Muscle of leg (tissue), 11 donors: ENCODE measurements around the gene FBH1. TPM values are rescaled to one million over a fixed set of nuclear protein-coding genes. Genes with fewer than 3 reads are reported as not detected.

Experiments used
- DNase-seq: peaks from one replicate; pipeline ENCODE4 v3.0.0; 2013
- H3K27ac ChIP-seq: one replicate; pipeline ENCODE4 v1.5.1; 2013; ENCODE audit warnings: mild to moderate bottlenecking, low read length, control low read depth
- H3K27me3 ChIP-seq: one replicate; pipeline ENCODE4 v1.6.1; 2013; ENCODE audit warnings: low read length; ENCODE audit not compliant: control insufficient read depth, insufficient read depth
- H3K36me3 ChIP-seq: one replicate; pipeline ENCODE4 v1.6.1; 2013; ENCODE audit warnings: low read length; ENCODE audit not compliant: control insufficient read depth, insufficient read depth
- H3K4me1 ChIP-seq: one replicate; pipeline ENCODE4 v1.6.1; 2013; ENCODE audit warnings: low read length; ENCODE audit not compliant: control insufficient read depth, insufficient read depth
- H3K4me3 ChIP-seq: one replicate; pipeline ENCODE4 v1.5.1; 2013; ENCODE audit warnings: low read length, control low read depth
- H3K9me3 ChIP-seq: replicated peaks from 2 replicates; pipeline ENCODE4 v1.6.1; 2013; ENCODE audit warnings: low read depth, low read length; ENCODE audit not compliant: control insufficient read depth
- WGBS: methylation state at CpG from one replicate; pipeline ENCODE4 v1.1.5; 2013; ENCODE audit warnings: missing lambda C conversion rate; ENCODE audit not compliant: insufficient coverage; 5-methylcytosine and 5-hydroxymethylcytosine counted together
- polyA plus RNA-seq, 8 donors: library from polyadenylated mRNA; unstranded; fragments of 120-200 nt; gene quantifications; one replicate each; pipeline versions ENCODE4 v1.2.1 to v1.2.3, GENCODE V29; 2013; ENCODE audit warnings: inconsistent platforms in 1 of 8, low replicate concordance in 1 of 8; ENCODE audit not compliant: insufficient read length in 8 of 8, insufficient read depth in 1 of 8
- total RNA-seq: library from RNA; stranded (reverse); fragments of 120-200 nt; gene quantifications from one replicate; pipeline ENCODE4 v1.2.4, GENCODE V29; 2013

The FBH1 gene
- total and polyA plus RNA-seq, 9 donors: 45.8 to 57.7 (median 53.5) TPM

DNA sequence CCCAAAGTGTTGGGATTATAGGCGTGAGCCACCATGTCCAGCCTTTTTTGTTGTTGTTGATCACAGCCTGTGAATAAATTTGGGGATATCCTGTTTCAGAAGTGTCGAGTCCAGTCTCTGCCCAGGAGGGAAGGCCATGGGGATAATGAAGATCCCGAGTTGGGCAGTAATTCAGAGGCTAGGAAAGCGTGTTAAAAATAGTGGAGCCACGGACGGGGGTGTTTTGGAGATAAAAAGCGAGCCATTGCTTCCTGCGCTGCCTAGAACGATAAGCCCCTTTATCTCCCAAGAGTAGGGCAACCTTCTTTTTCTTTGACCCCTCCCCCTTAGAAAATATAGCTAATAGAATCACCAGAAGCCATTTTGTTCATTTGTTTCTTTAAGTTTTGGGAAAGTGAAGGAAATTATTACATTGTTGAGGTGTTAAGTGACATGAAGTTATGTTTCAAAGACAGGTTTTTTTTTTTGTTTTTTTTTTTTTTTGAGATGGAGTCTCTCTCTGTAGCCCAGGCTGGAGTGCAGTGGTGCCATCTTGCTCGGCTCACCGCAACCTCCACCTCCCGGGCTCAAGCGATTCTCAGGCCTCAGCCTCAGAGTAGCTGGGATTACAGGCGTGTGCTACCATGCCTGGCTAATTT lies 44.0 kb downstream of the FBH1 start:
- WGBS: 96% methylated on average over 5 of the region's 14 CpGs
- Histone ChIP-seq H3K27ac (no peak overlapping the region), H3K36me3 (peaks cover 70% of the 10 kb centered on the region), H3K9me3 (no peaks in the 10 kb centered on the region), H3K27me3 (no peaks in the 10 kb centered on the region), H3K4me1 (no peaks in the 10 kb centered on the region), H3K4me3 (no peak overlapping the region)
- no peak for DNase-seq

DNA sequence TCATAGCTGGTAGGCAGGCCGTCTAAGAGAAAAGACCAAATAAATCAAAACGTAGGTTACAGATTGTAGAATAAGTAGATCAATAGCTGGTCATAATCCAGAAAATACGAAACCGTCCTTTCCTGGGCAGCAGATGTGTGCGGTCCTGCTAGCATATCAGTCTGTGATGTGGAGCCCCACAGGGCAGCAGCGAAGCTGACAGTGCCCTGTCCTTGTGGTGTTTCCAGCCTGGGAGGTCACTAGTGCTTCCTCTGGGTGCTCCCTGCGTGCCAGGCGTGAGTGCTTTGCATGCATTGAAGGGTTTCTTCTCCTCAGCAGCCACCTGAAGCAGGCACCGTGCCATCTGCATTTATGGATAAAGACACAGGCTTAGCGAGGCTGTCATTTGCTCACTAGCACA lies 45.6 kb downstream of the FBH1 start:
- H3K9me3 ChIP-seq: no peaks in the 10 kb centered on the region
- 90% methylated on average over 9 of the region's 10 CpGs for WGBS
- no peak overlapping the region for H3K27ac ChIP-seq
- H3K36me3 ChIP-seq: peaks cover 56% of the 10 kb centered on the region
- no peaks in the 10 kb centered on the region for H3K27me3 ChIP-seq
- DNase-seq: no peak
- no peaks in the 10 kb centered on the region for H3K4me1 ChIP-seq
- no peak overlapping the region for H3K4me3 ChIP-seq

- H3K4me3 ChIP-seq: no peak overlapping the region
- H3K27ac ChIP-seq: no peak overlapping the region
- no peak for DNase-seq
- H3K36me3 ChIP-seq: peaks cover 55% of the 10 kb centered on the region
- 87% methylated on average over 15 of the region's 18 CpGs for WGBS
- no peaks in the 10 kb centered on the region for H3K9me3 ChIP-seq
- H3K4me1 ChIP-seq: peaks cover 9% of the 10 kb centered on the region
- H3K27me3 ChIP-seq: no peaks in the 10 kb centered on the region
Observed at GRCh38 chr10:5937016-5937415, 47.0 kb downstream of the FBH1 start.

- 86% methylated on average over 12 of the region's 12 CpGs for WGBS
- peaks cover 17% of the 10 kb centered on the region for H3K4me1 ChIP-seq
- no peak overlapping the region for H3K27ac ChIP-seq
- peaks cover 47% of the 10 kb centered on the region for H3K36me3 ChIP-seq
- no peaks in the 10 kb centered on the region for H3K9me3 ChIP-seq
- no peak for DNase-seq
- H3K4me3 ChIP-seq: no peak overlapping the region
- no peaks in the 10 kb centered on the region for H3K27me3 ChIP-seq
Observed at GRCh38 chr10:5938291-5938690, 48.2 kb downstream of the FBH1 start.

DNA sequence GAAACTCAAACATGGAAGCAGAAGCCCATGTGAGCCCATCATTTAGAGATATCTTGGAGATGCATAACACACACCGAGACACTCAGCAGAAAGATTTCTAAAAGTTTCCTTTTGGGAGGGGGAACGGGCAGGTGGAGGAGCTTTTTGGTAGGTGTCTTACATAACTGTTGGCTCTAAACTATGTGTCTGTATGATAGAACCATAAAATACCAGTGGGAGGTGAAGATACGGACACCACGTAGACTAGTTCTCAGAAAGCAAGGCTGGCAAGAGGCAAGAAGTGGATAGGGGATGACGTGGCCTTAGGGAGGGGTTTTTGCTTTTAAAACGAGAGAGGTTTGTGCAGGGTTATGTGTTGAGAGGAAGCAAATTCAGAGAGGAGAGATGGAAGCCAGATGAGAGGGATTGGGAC lies 50.8 kb downstream of the FBH1 start:
- Histone ChIP-seq H3K9me3 (no peaks in the 10 kb centered on the region), H3K4me1 (peaks cover 40% of the 10 kb centered on the region), H3K36me3 (peaks cover 33% of the 10 kb centered on the region), H3K4me3 (no peak overlapping the region), H3K27ac (no peak overlapping the region), H3K27me3 (no peaks in the 10 kb centered on the region)
- DNase-seq: no peak
- WGBS: 55% methylated on average over 4 of the region's 6 CpGs

- H3K27ac ChIP-seq: peak overlapping the region; percentile 99
- DNase-seq: peak; percentile 18
- H3K36me3 ChIP-seq: peaks cover 25% of the 10 kb centered on the region
- H3K27me3 ChIP-seq: no peaks in the 10 kb centered on the region
- WGBS: 49% methylated on average over 3 of the region's 7 CpGs
- H3K4me3 ChIP-seq: no peak overlapping the region
- peaks cover 48% of the 10 kb centered on the region for H3K4me1 ChIP-seq
- H3K9me3 ChIP-seq: no peaks in the 10 kb centered on the region
Observed at GRCh38 chr10:5941579-5941978, 51.5 kb downstream of the FBH1 start.

DNA sequence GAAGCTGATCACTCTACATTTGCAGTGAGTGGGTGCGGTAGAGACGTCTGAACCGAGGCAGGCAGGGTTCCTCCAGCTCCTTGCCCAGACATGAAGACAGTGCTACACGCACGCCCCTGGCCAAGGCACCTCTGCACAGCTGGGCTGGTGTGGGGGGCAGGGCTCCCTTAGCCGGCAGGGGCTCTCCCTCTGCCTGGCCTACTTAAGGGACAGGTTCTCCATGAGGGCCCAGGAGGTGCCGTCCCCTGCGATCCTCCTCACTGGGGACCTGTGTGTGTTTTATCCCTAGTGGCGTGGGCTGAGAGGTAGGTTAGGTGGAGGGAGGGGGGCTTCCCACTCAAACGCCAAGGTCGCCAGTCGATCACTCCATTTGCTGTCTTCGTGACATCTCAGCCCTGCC lies 52.0 kb downstream of the FBH1 start:
- DNase-seq: no peak
- peaks cover 52% of the 10 kb centered on the region for H3K4me1 ChIP-seq
- H3K36me3 ChIP-seq: peaks cover 21% of the 10 kb centered on the region
- WGBS: 85% methylated on average over 9 of the region's 13 CpGs
- no peaks in the 10 kb centered on the region for H3K27me3 ChIP-seq
- H3K9me3 ChIP-seq: no peaks in the 10 kb centered on the region
- no peak overlapping the region for H3K4me3 ChIP-seq
- peak overlapping the region; percentile 99 for H3K27ac ChIP-seq

GRCh38 chr10:5942474-5942873 lies 52.4 kb downstream of the FBH1 start:
- H3K36me3 ChIP-seq: peaks cover 16% of the 10 kb centered on the region
- H3K4me1 ChIP-seq: peaks cover 53% of the 10 kb centered on the region
- no peaks in the 10 kb centered on the region for H3K27me3 ChIP-seq
- H3K4me3 ChIP-seq: no peak overlapping the region
- 64% methylated on average over 15 of the region's 16 CpGs for WGBS
- DNase-seq: peak; percentile 77
- H3K27ac ChIP-seq: peak overlapping the region; percentile 99
- H3K9me3 ChIP-seq: no peaks in the 10 kb centered on the region

DNA sequence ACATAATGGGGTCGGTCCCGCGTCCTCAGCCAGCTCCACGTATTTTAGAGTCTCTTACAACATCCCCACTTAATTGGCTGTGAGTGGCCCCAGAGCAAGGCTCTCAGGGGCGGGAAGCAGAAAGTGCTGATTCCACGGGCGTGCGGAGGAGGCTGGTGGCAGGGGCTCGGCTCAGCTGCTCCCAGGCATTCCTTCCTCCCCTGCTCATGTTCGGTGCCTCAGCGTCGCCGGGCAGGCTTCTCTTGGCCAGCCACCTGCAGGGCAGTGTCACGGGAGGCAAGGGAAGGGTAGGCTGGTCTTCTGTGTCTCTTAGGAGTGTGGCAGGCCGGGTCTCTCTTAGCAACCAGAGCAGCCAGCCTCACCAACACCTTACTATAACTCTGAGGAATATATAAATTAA lies 53.5 kb downstream of the FBH1 start:
- no peaks in the 10 kb centered on the region for H3K9me3 ChIP-seq
- H3K27ac ChIP-seq: peak overlapping the region; percentile 99
- no peaks in the 10 kb centered on the region for H3K27me3 ChIP-seq
- DNase-seq: peak; percentile 79
- H3K4me1 ChIP-seq: peaks cover 53% of the 10 kb centered on the region
- peaks cover 6% of the 10 kb centered on the region for H3K36me3 ChIP-seq
- WGBS: 17% methylated on average over 1 of the region's 15 CpGs
- H3K4me3 ChIP-seq: no peak overlapping the region

- WGBS: no CpG with 5 or more reads among the region's 7 CpGs
- Histone ChIP-seq H3K36me3 (no peaks in the 10 kb centered on the region), H3K27me3 (no peaks in the 10 kb centered on the region), H3K9me3 (no peaks in the 10 kb centered on the region), H3K27ac (peak overlapping the region; percentile 99), H3K4me3 (peak overlapping the region; percentile 23), H3K4me1 (peaks cover 58% of the 10 kb centered on the region)
- peak; percentile 100 for DNase-seq
Observed at GRCh38 chr10:5944389-5945189, 54.5 kb downstream of the FBH1 start.
